ENCODE results near the gene ZNF333. TPM values are rescaled to one million over a fixed set of nuclear protein-coding genes. Genes with fewer than 3 reads are reported as not detected.
A peak's percentile ranks its signal among the peaks of the same experiment; 100 is the strongest.
"Not testable (repeated sequence)": the region's sequence is repeated elsewhere in the genome, so short reads cannot be mapped to it uniquely, and the experiment has no call there.

Gene ZNF333
- total RNA-seq, 1 donor from 2014 or later: 31.3 TPM

DNA sequence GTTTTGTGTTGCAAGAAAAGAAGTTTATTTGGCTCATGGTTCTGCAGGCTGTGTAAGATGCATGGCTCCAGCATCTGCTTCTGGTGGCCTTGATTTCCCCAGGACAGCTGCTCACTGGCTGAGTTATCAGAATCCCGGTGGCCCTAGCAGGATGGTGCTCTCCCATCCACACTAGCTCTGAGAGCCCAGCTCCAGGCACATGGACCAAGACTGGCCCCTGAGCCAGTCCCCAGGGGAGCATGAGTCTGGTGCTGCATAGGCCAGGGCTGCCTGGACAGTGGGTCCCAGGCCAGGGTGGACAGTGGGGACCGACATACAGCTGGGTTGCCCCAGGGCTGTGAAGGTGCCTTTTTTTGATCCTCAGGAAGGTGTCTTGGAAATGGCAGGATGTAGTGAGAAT lies 78.2 kb downstream of the ZNF333 start:
- DNase-seq (ENCODE audit: low spot score): no peak

GRCh38 chr19:14769201-14769600 lies 79.4 kb downstream of the ZNF333 start:
- no peak for DNase-seq (ENCODE audit: low spot score)

DNA sequence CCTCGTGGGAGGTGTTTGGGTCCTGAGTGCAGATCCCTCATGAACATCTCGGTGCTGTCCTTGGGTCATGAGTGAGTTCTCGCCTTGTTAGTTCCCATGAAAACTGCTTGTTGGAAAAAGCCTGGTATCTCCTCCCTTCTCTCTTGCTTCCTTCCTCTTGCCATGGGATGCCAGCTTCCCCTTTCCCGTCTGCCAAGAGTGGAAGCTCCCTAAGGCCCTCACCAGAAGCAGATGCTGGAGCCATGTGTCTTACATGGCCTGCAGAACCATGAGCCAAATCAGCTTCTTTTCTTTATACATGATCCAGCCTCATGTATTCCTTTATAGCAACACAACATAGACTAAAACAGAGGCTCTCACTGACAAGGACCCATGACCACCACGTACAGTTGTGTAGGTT lies 80.3 kb downstream of the ZNF333 start:
- no peak for DNase-seq (ENCODE audit: low spot score)

DNA sequence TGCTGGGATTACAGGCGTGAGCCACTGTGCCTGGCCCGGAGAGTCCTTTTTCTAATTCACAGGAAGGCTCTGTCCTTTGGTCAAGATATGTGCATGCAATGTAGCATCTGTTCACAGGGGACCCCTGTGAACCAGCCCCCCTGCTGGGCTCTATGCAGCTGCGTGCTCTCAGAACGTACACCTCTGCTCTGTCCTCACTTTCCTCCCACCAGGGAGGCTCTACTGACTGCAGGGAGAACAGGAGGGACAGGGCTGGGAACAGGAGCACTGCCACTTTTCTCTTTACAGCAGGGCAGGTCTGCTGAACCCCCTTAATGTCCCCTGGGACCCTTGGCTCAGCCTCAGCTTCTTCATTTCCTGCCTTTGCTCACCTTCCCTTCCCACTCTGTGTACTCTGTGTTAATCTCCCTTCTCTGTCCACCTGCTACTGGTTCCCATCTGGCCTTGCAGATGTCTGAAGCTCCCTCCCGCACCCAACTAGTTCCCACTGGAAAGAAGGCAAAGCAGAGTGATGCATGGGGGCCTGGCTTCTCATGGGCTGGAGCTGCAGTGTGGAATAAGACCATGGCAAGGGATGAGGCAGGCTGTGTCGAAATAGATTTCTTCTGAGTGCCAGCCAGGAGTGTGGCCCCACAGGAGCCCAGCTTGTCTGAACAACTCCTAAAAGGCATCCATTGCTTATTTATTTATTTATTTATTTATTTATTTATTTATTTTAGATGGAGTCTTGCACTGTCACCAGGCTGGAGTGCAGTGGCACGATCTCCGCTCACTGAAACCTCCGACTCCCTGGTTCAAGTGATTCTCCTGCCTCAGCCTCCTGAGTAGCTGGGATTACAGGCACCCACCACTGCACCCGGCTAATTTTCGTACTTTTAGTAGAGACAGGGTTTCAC lies 81.3 kb downstream of the ZNF333 start:
- no peak for DNase-seq (ENCODE audit: low spot score)

DNA sequence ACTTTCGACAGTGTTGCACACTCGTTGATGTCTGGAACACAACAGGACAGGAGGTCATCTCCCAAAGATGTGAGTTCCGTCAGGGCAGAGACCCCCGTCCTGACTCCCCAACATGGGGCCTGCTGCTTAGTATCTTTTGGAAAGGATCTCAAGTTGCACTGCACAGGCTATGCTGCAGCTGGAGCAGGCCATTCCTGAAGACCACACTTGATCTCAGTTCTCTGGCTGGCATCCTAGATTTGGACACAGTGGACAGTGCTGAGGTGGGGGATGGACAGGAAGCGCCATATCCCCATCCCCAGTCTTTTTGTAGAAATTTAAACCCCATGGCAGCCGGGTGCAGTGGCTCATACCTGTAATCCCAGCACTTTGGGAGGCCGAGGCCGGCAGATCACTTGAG lies 82.6 kb downstream of the ZNF333 start:
- DNase-seq (ENCODE audit: low spot score): no peak

GRCh38 chr19:14772995-14773394 lies 83.1 kb downstream of the ZNF333 start:
- no peak for DNase-seq (ENCODE audit: low spot score)

- not testable (repeated sequence) for DNase-seq (ENCODE audit: low spot score)
Measured at GRCh38 chr19:14773722-14774121, 83.9 kb downstream of the ZNF333 start.

DNA sequence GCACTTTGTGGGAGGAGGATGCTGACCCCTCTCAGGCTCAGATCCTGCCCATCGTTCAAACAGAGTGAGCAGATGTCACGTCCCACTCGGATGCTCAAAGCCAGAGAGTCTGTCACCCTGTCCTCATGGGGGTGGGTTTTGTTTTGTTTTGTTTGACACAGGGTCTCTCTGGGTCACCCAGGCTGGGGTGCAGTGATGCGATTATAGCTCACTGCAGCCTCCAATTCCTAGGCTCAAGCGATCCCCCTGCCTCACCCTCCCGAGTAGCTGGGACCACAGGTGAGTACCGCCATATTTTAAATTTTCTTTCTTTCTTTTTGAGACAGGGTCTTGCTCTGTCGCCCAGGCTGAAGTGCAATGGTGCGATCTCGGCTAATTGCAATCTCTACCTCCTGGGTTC lies 84.5 kb downstream of the ZNF333 start:
- DNase-seq (ENCODE audit: low spot score): no peak

DNA sequence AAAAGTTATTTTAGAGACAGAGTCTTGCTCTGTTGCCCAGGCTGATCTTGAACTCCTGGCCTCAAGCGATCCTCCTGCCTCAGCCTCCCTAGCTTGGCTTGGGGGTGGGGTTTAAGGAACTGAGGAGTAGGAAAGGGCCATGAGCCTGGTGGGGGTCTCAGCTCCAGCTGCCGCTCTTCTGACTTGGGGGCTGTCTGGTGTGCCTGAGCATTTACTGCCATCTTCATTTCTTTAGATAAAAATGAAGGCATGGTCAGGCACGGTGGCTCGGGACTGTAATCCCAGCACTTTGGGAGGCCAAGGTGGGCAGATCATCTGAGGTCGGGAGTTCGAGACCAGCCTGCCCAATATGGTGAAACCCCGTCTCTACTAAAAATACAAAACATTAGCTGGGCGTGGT lies 85.5 kb downstream of the ZNF333 start:
- DNase-seq (ENCODE audit: low spot score): not testable (repeated sequence)

DNA sequence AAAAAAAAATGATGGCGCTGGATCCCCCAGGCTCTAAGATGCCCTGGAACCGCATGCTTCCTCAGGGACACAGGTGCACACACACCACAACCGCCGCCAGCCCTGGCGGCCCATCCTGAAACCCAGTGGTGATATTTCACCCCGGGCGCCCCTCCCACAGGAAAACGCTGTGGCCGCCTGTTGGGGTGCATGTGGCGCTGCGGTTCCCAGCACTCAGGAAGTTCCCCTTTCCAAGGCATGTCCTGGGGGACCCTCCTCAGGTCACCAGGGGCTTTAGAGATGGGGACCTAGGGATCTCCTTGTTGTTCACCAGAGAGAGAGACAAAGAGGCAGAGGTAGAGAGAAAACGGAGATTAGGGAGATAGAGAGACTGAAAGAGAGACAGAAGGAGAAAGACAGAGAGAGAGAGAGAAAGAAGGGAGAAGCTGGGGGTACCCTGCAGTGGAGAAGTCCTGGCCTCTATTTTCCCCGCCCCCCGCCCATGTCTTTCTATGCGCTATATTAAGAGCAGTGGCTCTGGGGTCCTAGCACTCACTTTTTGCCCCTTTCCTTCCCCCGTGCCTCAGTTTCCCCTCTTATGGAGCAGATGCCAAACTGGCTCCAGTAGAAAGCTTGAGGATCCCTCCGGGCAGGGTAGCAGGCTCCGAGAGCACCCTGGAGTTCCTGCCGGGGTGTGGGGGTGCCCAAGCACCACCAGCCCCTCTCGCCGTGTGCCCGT lies 86.2 kb downstream of the ZNF333 start:
- no peak for DNase-seq (ENCODE audit: low spot score)

DNA sequence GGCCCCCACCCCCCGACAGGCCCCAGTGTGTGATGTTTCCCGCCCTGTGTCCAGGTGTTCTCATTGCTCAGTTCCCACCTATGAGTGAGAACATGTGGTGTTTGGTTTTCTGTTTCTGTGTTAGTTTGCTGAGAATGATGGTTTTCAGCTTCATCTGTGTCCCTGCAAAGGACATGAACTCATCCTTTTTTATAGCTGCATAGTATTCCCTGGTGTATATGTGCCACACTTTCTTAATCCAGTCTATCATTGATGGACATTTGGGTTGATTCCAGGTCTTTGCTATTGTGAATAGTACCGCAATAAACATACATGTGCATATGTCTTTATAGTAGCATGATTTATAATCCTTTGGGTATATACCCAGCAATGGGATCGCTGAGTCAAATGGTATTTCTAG lies 87.8 kb downstream of the ZNF333 start:
- not testable (repeated sequence) for DNase-seq (ENCODE audit: low spot score)

DNA sequence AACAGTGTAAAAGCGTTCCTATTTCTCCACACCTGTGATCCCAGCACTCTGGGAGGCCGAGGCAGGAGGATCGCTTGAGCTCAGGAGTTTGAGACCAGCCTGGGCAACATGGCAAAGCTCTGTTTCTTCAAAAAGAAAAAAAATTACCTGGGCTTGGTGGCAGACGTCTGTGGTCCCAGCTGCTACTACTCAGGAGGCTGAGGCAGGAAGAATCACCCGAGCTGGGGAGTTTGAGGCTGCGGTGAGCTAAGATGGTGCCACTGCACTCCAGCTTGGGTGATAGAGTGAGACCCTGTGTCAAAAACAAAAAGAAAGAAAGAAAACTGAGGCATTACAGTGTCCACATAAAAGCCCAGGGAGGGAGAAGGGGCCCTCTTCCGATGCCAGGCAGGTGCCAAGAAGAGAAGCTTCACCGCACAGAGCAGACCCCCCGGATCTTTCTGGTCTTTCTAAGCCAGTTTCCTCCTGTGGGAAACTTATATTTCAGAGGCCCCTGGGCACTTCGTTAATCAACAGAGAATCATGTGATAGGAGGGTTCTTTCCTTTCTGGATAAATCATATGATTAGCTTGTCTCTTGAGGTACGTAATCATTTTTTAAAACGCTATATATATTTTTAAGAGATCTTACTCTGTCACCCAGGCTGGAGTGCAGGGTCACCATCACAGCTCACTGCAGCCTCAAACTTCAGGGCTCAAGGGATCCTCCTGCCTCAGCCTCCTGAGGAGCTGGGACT lies 88.4 kb downstream of the ZNF333 start, which contains the start of gene ADGRE2:
TSS of gene ADGRE2 (minus strand) at position 451 of the 736 bp plus-strand sequence. CDS start 1,804 bp downstream, outside the sequence.
- DNase-seq (ENCODE audit: low spot score): peak; percentile 26

GRCh38 chr19:14779151-14779550 lies 89.3 kb downstream of the ZNF333 start:
- DNase-seq (ENCODE audit: low spot score): no peak

DNA sequence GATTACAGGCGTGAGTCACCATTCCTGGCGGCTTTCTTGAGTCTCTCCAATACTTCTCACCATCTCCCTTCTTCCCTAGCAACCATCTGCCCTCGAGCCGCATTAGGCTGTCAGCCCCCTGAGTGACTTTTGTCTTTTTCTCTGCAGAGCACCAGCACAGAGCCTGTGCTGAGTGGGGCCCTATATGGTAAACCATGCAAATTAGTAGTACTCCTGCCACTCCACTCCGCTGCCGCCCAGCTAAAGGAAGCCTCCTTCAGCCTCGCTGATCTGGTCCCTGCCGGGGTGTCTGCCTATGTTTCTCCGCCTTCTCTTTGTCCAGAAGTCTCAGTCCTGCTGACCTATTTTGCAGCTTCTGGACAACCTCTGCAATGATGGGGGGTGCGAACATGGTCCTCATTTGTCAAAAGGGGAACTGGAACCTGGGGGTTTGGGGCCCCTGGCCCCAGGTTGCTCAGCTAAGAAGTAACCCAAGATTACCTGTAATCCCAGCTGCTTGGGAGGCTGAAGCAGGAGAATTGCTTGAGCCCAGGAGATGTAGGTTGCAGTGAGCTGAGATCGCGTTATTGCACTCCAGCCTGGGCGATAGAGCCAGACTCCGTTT lies 90.9 kb downstream of the ZNF333 start:
- DNase-seq (ENCODE audit: low spot score): peak; percentile 22

DNA sequence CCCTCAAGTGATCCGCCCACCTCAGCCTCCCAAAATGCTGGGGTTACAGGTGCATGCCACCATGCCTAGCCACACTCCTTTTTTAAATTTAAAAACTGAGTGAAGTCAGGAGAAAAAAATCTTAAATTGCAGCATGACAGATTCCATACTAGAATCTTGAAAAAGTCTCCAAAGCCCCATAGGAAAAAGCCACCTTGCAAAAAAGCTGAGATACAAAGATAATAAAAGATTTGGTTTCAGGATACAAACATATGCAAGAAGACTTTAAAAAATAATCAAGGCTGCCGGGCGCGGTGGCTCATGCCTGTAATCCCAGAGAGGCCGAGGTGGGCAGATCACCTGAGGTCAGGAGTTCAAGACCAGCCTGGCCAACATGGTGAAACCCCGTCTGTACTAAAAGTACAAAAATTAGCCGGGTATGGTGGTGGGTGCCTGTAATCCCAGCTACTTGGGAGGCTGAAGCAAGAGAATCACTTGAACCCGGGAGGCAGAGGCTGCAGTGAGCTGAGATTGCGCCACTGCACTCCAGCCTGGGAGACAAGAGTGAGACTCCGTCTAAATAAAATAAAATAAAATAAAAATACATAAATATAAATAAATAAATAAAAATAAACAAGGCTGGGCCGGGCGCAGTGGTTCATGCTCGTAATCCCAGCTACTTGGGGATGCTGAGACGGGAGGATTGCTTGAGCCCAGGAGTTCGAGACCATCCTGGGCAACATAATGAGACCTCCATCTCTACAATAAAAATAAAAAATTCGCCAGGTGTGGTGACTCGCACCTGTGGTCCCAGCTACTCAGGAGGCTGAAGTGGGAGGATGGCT lies 92.1 kb downstream of the ZNF333 start:
- peak; percentile 14 for DNase-seq (ENCODE audit: low spot score)

DNA sequence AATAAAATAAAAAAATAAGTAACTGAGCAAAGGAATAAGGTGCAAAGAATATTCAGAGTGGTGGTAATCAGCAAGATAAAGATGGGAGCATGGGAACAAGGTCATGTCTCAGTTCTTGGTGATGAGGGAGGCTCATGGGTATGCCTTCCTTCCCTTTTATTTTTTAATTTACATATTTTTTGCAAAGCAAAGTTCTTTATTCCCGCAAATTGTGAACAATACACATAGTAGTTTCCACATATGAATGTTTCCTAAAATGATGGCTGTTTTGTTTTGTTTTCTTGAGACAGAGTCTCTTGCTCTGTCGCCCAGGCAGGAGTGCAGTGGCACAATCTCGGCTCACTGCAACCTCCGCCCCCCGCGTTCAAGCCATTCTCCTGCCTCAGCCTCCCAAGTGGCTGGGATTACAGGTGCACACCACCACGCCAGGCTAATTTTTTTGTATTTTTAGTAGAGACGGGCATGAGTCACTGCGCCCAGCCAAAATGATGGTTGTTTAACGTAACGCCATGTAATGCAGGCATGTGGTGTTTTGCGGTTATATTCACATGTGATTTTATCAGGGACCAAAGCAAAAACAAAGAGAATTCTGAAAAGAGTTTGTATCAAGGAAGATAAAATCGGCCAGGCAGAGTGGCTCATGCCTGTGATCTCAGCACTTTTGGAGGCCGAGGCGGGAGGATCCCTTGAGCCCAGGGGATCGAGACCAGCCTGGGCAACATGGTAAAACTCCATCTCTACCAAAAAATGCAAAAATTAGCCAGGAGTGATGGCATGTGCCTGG lies 93.0 kb downstream of the ZNF333 start:
- peak; percentile 29 for DNase-seq (ENCODE audit: low spot score)
